HepG2 (cell line): Measurements from ENCODE around the gene LAMTOR3. TPM values are rescaled to one million over a fixed set of nuclear protein-coding genes. Genes with fewer than 3 reads are reported as not detected.

Experiments
- AFF4 ChIP-seq: sonication (generic); formaldehyde crosslinking; IDR thresholded peaks from 2 replicates; pipeline ENCODE4 v1.4.0; 2020; ENCODE audit warnings: missing genetic modification reagents
- JUN ChIP-seq: sonication (generic); formaldehyde crosslinking; IDR thresholded peaks from 2 replicates; pipeline ENCODE4 v1.4.0; 2020; ENCODE audit warnings: mild to moderate bottlenecking, missing genetic modification reagents
- KLF9 ChIP-seq: IDR thresholded peaks from 2 replicates; pipeline ENCODE4 v1.6.1; 2016; ENCODE audit warnings: low read depth
- NBN ChIP-seq: fragments of 450-650 bp; conservative IDR thresholded peaks from 2 replicates; pipeline ENCODE4 v1.6.1; 2017
- NR2F2 ChIP-seq: IDR thresholded peaks from 2 replicates; pipeline ENCODE4 v1.6.1; 2012; ENCODE audit warnings: low read depth, inconsistent platforms, borderline replicate concordance
- NR3C1 ChIP-seq: sonication (generic); formaldehyde crosslinking; IDR thresholded peaks from 2 replicates; pipeline ENCODE4 v1.4.0; 2020; ENCODE audit warnings: missing genetic modification reagents
- PAF1 ChIP-seq: IDR thresholded peaks from 2 replicates; pipeline ENCODE4 v1.6.1; 2016; ENCODE audit warnings: missing genetic modification reagents, missing compliant biosample characterization
- PRDM10 ChIP-seq: sonication (generic); formaldehyde crosslinking; IDR thresholded peaks from 2 replicates; pipeline ENCODE4 v1.4.0; 2020; ENCODE audit warnings: low read depth, missing genetic modification reagents
- SNAPC5 ChIP-seq: sonication (generic); formaldehyde crosslinking; IDR thresholded peaks from 2 replicates; pipeline ENCODE4 v1.8.1; 2023; ENCODE audit warnings: mild to moderate bottlenecking, missing genetic modification reagents, borderline replicate concordance
- STAT6 ChIP-seq: sonication (generic); formaldehyde crosslinking; IDR thresholded peaks from 2 replicates; pipeline ENCODE4 v1.4.0; 2020; ENCODE audit warnings: missing genetic modification reagents, mild to moderate bottlenecking, borderline replicate concordance
- TBX3 ChIP-seq: fragments of 450-650 bp; IDR thresholded peaks from 2 replicates; pipeline ENCODE4 v1.6.1; 2017; ENCODE audit warnings: antibody characterized with exemption, mild to moderate bottlenecking, inconsistent platforms, borderline replicate concordance
- THAP11 ChIP-seq: IDR thresholded peaks from 2 replicates; pipeline ENCODE4 v1.6.1; 2016; ENCODE audit warnings: missing biosample characterization, missing genetic modification reagents
- ZBTB14 ChIP-seq: sonication (generic); formaldehyde crosslinking; IDR thresholded peaks from 2 replicates; pipeline ENCODE4 v1.4.0; 2020; ENCODE audit warnings: missing genetic modification reagents
- ZBTB2 ChIP-seq: sonication (generic); formaldehyde crosslinking; IDR thresholded peaks from 2 replicates; pipeline ENCODE4 v1.8.0; 2022; ENCODE audit warnings: low read depth, missing genetic modification reagents
- ZNF335 ChIP-seq: sonication (generic); formaldehyde crosslinking; IDR thresholded peaks from 2 replicates; pipeline ENCODE4 v1.4.0; 2020; ENCODE audit warnings: missing genetic modification reagents
- ZNF567 ChIP-seq: sonication (generic); formaldehyde crosslinking; IDR thresholded peaks from 2 replicates; pipeline ENCODE4 v1.8.1; 2023; ENCODE audit warnings: mild to moderate bottlenecking, missing genetic modification reagents, borderline replicate concordance
- polyA plus RNA-seq, 8 experiments: library from polyadenylated mRNA; depleted of rRNA in 3 of 8; stranded (reverse) in 7 of 8; unstranded in 1 of 8; fragments of >200 nt; fragmentation: Illumina TruSeq in 4 of 8; extraction: Trizol in 4 of 8; gene quantifications; 2 replicates each; pipeline versions ENCODE4 v1.2.1 to v1.2.3, GENCODE V29; 2011 to 2016; ENCODE audit warnings: low read depth in 4 of 8, missing spikeins in 1 of 8, mixed read lengths in 1 of 8; ENCODE audit not compliant: insufficient read depth in 1 of 8
- total RNA-seq, 5 experiments: library from RNA; depleted of rRNA; stranded (reverse); fragments of >200 nt; fragmentation: Illumina TruSeq; extraction: Trizol; gene quantifications; 2 replicates each; pipeline ENCODE4 v1.2.3, GENCODE V29; 2016; ENCODE audit warnings: low read depth in 1 of 5

Gene LAMTOR3
- total and polyA plus RNA-seq, 2 of the 13 experiments (the other 11 are each of a cell fraction or from before 2014, with no cell fraction given), result 47.6 to 49.1 TPM

GRCh38 chr4:99894161-99894997, at the start of gene LAMTOR3 (continued):
- TF ChIP-seq PRDM10 (CRISPR knock-in tag) (no peak), AFF4 (CRISPR knock-in tag) (no peak), PAF1 (no peak), KLF9 (CRISPR knock-in tag) (no peak), NR3C1 (no peak), NR2F2 (no peak), SNAPC5 (CRISPR knock-in tag) (no peak), THAP11 (CRISPR knock-in tag) (peak; percentile 91), TBX3 (no peak), ZNF335 (CRISPR knock-in tag) (no peak), ZNF567 (CRISPR knock-in tag) (no peak), ZBTB14 (CRISPR knock-in tag) (no peak), STAT6 (no peak), ZBTB2 (CRISPR knock-in tag) (0 out of 2 replicates have a peak, but pooled peaks have one; percentile 40), JUN (CRISPR knock-in tag) (no peak), NBN (no peak)
